H54 (cell line): Measurements from ENCODE around the gene MRPL42.
"Not testable (repeated sequence)": the region's sequence is repeated elsewhere in the genome, so short reads cannot be mapped to it uniquely, and the experiment has no call there.

ENCODE experiments used
- DNase-seq: peaks from one replicate; pipeline ENCODE4 v3.0.0; 2011; ENCODE audit warnings: low spot score, mixed read lengths; ENCODE audit not compliant: insufficient read length
- FAIRE-seq: peaks from 3 replicates; lab custom pipeline; 2011; peaks lifted over from hg19 to GRCh38; lab: Jason Lieb, UNC
- POLR2A ChIP-seq: IDR thresholded peaks from 2 replicates; pipeline ENCODE4 v1.6.1; 2011; ENCODE audit warnings: low read depth, mild to moderate bottlenecking, low read length

MRPL42 gene

GRCh38 chr12:93494096-93494495 is 26.8 kb downstream of the MRPL42 start:
- TF ChIP-seq POLR2A, result no peak
- DNase-seq (no peak), FAIRE-seq (no peak)

- no peak for TF ChIP-seq POLR2A
- DNase-seq (no peak), FAIRE-seq (peak; percentile 95)
These were observed 30.1 kb downstream of the MRPL42 start for GRCh38 chr12:93497456-93497855.

- not testable (repeated sequence) for DNase-seq
- FAIRE-seq, result peak; percentile 81
These were observed 31.5 kb downstream of the MRPL42 start for GRCh38 chr12:93498813-93499212.

- no peak for TF ChIP-seq POLR2A
- FAIRE-seq (no peak), DNase-seq (no peak)
These were observed 32.9 kb downstream of the MRPL42 start for GRCh38 chr12:93500201-93500600.

GRCh38 chr12:93500667-93501066 is 33.4 kb downstream of the MRPL42 start:
- no peak for FAIRE-seq

GRCh38 chr12:93502802-93503623 is 35.7 kb downstream of the MRPL42 start:
- DNase-seq (no peak), FAIRE-seq (peak; percentile 86)
- no peak for TF ChIP-seq POLR2A

More at GRCh38 chr12:93500667-93501066, 33.4 kb downstream of the MRPL42 start:
- TF ChIP-seq POLR2A, result no peak
- DNase-seq, result no peak

- TF ChIP-seq POLR2A, result no peak
- FAIRE-seq, result no peak
These were observed 39.9 kb downstream of the MRPL42 start for GRCh38 chr12:93507165-93507564.

GRCh38 chr12:93509506-93509905 is 42.2 kb downstream of the MRPL42 start:
- DNase-seq (no peak), FAIRE-seq (no peak)
- TF ChIP-seq POLR2A, result no peak

More at GRCh38 chr12:93507165-93507564, 39.9 kb downstream of the MRPL42 start:
- DNase-seq, result no peak

- peak; percentile 85 for FAIRE-seq
- DNase-seq, result peak; percentile 24
- TF ChIP-seq POLR2A, result no peak
These were observed 47.5 kb downstream of the MRPL42 start for GRCh38 chr12:93514853-93515252.

GRCh38 chr12:93518725-93519124 is 51.4 kb downstream of the MRPL42 start:
- no peak for TF ChIP-seq POLR2A
- DNase-seq (peak; percentile 37), FAIRE-seq (peak; percentile 75)

GRCh38 chr12:93519859-93520258 is 52.5 kb downstream of the MRPL42 start:
- no peak for TF ChIP-seq POLR2A
- DNase-seq (no peak), FAIRE-seq (no peak)

- TF ChIP-seq POLR2A, result no peak
- FAIRE-seq, result no peak
- DNase-seq, result no peak
These were observed 53.1 kb downstream of the MRPL42 start for GRCh38 chr12:93520454-93520853.

GRCh38 chr12:93521225-93522080 is 54.1 kb downstream of the MRPL42 start:
- DNase-seq, result no peak
- no peak for TF ChIP-seq POLR2A
- no peak for FAIRE-seq
